NCI-H526 treated with DMSO at 0.1 percent for 48 hours (cell line): ENCODE measurements around the gene TSC22D3.
A peak's percentile ranks its signal among the peaks of the same experiment; 100 is the strongest.
"Not testable (repeated sequence)": the region's sequence is repeated elsewhere in the genome, so short reads cannot be mapped to it uniquely, and the experiment has no call there.

ENCODE experiments used
- DNase-seq: peaks from one replicate; lab custom pipeline; 2025; lab: John Stamatoyannopoulos, UW

TSC22D3 gene

GRCh38 chrX:107682256-107682655, 93.3 kb downstream of the TSC22D3 start:
- no peak for DNase-seq

DNA sequence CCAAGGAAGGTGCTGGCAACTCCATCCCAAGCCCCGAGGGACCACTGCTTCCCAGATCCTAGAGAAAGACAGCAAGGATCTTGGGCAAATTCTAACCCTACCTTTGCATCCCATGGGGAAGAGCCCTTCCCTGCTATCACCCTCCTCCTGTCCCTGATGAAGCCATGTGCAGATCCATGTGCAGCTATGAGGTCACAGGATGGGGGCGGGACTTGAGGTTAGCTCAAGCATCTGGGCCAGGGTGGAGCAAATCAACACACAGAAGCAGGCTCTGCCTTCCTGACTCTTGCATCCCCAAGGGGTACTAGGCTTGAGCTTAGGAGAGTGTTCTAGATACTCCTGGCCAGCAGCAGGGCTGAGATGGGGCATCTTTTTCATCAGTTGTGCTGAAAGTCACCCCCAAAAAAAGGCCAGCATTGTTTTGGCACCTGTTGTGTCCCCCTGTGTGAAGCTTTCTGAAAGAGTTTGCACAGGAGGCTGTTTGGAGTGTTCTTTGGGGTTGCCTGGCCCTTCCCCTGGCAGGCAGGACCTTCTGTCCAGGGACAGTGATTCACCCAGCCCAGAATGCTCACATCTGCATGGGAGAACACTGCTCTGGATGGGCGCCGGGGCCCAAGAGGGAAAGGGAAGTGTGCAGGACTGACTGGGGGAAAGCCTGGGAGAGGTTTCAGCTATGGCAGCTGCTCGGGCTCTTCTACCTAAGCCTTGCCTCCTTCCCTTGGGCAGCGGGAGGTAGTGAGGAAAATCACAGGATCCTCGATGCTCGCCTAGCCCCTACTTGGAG, 96.4 kb downstream of the TSC22D3 start:
- DNase-seq, result no peak

- DNase-seq, result no peak
Observed at GRCh38 chrX:107677909-107678308, 97.7 kb downstream of the TSC22D3 start.

GRCh38 chrX:107677501-107677901, 98.1 kb downstream of the TSC22D3 start:
- DNase-seq, result no peak

- peak; percentile 16 for DNase-seq
Observed at GRCh38 chrX:107676559-107677378, 98.8 kb downstream of the TSC22D3 start.

DNA sequence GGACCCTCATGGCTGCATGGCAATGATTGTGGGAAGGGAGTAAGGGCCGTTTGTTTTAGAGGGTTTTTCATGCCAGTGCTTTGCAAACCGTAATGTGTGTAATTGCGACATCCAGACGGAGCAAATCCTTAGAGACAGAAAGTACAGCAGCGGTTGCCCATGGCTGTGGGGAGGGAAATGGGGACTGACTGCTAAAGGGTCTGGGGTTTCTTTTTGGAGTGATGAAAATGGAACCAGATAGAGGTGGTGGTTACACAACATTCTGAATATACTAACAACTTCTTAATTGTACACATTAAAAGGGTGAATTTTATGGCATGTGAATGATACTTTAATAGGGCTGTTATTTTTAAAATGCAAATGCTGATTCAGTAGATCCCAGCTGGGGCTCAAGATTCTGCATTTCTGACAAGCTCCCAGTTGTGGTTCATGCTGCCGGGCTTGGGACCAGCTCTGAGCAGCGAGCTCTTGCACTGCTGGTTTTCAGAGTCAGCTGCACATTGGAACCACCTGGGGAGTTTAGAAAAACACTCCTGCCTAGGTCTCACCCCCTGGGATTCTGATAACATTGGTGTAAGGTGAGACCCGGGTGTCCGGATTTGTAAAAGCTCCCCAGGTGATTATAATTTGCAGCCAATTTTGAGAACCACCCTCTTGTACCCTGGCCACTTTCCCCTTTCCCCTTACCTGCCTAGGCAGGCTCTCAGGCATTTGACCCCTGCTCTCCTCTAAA, 99.6 kb downstream of the TSC22D3 start:
- peak; percentile 47 for DNase-seq

DNA sequence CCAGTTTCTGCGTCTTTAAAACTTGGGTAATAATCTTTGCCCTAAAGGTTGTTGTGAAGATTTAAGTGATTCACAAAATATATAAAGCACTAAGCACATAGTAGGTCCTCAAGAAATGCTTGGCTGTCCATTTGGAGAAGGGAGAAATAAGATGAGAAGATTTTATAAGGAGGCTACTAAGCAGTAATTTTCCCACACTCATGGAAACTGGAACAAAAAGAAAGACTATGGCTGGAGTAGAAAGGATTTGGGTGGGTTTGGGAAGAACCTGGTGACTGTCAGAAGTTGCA, 100.3 kb downstream of the TSC22D3 start:
- no peak for DNase-seq

DNA sequence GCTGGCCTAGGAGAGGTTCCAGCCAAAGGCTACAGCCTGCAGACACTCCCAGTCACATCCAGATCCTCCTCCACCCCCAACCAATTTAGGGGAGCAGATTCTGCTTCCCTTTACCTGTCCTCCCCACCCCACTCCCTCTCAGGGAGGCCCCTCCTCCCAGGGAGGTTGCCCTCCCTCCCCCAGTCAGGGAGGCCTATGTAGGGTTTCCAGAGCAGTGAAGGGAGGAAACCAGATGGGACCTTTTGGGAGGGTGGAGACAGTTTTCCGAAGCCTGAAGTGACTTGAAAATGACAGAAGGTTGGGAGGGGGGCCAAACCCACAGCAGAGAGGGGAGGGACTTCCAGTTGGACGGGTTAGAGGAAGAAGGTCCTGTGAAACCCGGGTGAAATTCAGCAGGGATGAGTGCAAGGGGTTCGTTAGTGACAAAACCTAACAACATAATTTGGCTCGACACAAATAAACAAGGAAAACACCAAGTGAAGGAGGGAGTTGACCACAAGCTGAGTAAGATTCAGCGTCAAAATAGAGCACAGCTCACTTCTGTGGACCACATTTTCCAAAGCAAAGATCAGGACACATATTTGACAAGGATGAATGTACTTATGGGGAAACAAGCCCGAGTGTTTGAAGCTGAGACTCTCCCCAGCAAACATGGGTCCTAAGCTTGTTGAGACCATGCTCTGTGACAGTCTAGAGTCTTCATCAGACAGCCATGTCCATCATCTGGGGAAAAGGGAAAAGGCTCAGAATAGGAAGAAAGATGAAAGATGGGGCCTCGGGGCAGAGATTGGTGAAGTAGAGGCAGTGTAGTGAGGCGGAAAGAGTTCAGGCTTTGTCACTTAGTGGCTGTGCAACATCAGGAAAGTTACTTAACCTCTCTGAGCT, 100.9 kb downstream of the TSC22D3 start:
- no peak for DNase-seq

- no peak for DNase-seq
Observed at GRCh38 chrX:107673933-107674479, 101.6 kb downstream of the TSC22D3 start.

- DNase-seq, result no peak
Observed at GRCh38 chrX:107673431-107673830, 102.2 kb downstream of the TSC22D3 start.

DNA sequence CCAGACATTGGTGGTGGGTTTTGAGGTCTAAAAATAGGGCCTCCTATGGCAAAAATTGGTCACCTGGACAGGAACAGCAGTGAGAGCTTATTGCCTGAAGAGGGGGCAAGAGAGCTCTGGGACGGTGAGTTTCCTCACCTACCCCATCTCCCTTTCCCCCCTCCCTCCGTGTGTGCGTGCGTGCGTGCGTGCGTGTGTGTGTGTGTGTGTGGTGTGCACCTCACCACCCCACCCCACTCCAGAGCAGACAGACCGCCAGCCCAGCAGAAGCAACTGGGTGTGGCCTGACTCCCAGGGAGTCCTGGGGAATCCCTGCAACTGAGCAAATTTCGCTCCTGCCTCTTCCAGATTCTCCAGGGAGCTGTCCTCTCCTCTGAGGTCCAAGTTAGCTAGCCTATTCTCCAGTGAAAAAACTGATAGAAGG, 102.6 kb downstream of the TSC22D3 start:
- peak; percentile 28 for DNase-seq

DNA sequence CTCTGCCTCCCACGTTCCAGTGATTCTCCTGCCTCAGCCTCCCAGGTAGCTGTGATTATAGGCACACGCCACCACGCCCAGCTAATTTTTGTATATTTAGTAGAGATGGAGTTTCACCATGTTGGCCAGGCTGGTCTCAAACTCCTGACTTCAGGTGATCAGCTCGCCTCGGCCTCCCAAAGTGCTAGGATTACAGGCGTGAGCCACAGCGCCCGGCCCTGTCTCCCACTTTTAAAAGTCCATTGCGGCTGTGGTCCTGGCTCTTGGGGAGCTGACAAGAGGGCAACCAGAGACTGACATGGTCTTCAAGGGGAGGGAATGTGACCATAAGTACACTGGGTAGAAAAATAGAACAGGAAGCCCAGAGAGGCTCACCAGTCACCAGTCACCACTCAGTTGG, 104.3 kb downstream of the TSC22D3 start:
- not testable (repeated sequence) for DNase-seq

DNA sequence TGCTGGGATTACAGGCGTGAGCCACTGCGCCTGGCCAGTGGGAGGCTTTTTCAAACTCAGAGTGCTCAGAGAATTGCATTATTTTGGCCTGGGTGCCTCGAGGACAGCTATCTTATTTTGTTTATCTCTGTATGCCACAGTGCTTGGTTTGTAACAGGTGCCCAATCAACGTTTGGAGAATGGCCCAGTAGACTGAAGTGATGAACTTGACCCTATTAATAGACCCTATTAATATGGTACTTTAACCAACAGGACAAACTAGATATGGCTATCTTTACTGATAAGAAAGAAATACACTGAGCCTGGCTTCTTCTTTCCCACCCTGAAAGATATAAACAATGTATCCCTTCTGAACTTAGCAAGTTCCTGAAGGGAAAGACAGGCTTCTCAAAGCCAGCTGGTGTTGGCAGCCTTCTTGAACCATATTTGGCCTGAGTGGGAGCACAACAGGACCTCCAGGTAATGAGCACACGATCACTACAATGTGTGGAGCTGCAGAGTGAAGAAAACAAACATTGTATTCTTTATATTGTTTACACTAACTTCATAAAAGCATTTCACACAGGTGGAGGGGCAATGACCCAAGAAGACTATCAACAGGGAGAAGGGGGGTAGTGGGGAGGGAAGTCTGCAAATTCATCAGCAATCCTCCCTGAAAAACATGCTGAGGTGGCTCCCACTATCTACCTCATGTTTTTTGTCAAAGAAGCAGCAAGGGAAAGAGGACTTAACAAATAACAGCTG, 105.5 kb downstream of the TSC22D3 start:
- no peak for DNase-seq

- DNase-seq, result no peak
Observed at GRCh38 chrX:107669261-107669660, 106.3 kb downstream of the TSC22D3 start.

- DNase-seq, result not testable (repeated sequence)
Observed at GRCh38 chrX:107668710-107669109, 106.9 kb downstream of the TSC22D3 start.

GRCh38 chrX:107667426-107667825, 108.2 kb downstream of the TSC22D3 start:
- no peak for DNase-seq

DNA sequence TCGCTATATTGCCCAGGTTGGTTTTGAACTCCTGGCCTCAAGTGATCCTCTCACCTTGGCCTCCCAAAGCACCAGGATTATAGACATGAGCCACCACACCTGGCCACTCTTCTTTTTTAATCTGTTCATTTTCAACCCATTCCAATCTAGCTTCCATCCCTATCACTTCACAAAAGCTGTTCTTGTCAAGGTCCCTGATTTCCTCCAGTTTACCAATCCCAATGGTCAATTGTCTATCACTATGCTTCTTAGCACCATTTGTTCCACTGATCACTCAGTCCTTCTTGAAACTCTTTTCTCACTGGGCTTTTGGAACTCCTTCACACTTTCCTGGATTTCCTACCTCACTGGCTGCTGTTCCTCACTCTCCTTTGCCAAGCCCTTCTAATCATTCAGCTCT, 108.7 kb downstream of the TSC22D3 start:
- DNase-seq, result no peak
